NT2/D1 (cell line): ENCODE results near the gene CDCA4.
"Not testable (repeated sequence)": the region's sequence is repeated elsewhere in the genome, so short reads cannot be mapped to it uniquely, and the experiment has no call there.

ENCODE experiments used
- DNase-seq: peaks from one replicate; pipeline ENCODE4 v3.0.0-alpha.2; 2011; ENCODE audit warnings: low read depth, low spot score
- H3K27me3 ChIP-seq: 2 replicates; pipeline ENCODE4 v1.6.0; 2011; ENCODE audit warnings: mild to moderate bottlenecking; ENCODE audit not compliant: insufficient read length, insufficient read depth
- H3K36me3 ChIP-seq: 2 replicates; pipeline ENCODE4 v1.6.1; 2011; ENCODE audit warnings: mild to moderate bottlenecking, low read length, mixed read lengths; ENCODE audit not compliant: insufficient read depth, insufficient read length
- H3K4me1 ChIP-seq: 2 replicates; pipeline ENCODE4 v1.5.1; 2011; ENCODE audit not compliant: insufficient read depth, insufficient read length
- H3K4me3 ChIP-seq: 2 replicates; pipeline ENCODE4 v1.5.1; 2011; ENCODE audit warnings: low read depth; ENCODE audit not compliant: insufficient read length
- H3K9ac ChIP-seq: 2 replicates; pipeline ENCODE4 v1.6.0; 2011; ENCODE audit warnings: low read depth; ENCODE audit not compliant: insufficient read length
- H3K9me3 ChIP-seq: 2 replicates; pipeline ENCODE4 v1.5.1; 2011; ENCODE audit warnings: mild to moderate bottlenecking, low read length; ENCODE audit not compliant: insufficient read depth
- SUZ12 ChIP-seq: IDR thresholded peaks from 2 replicates; pipeline ENCODE4 v1.6.1; 2011; ENCODE audit not compliant: insufficient read length, insufficient read depth; ENCODE audit errors: extremely low read depth
- YY1 ChIP-seq: IDR thresholded peaks from 2 replicates; pipeline ENCODE4 v1.6.1; 2011; ENCODE audit not compliant: insufficient read length, insufficient read depth
- ZNF274 ChIP-seq: IDR thresholded peaks from 2 replicates; pipeline ENCODE4 v1.6.1; 2011; ENCODE audit warnings: mild to moderate bottlenecking, low read depth, low read length

CDCA4 gene

DNA sequence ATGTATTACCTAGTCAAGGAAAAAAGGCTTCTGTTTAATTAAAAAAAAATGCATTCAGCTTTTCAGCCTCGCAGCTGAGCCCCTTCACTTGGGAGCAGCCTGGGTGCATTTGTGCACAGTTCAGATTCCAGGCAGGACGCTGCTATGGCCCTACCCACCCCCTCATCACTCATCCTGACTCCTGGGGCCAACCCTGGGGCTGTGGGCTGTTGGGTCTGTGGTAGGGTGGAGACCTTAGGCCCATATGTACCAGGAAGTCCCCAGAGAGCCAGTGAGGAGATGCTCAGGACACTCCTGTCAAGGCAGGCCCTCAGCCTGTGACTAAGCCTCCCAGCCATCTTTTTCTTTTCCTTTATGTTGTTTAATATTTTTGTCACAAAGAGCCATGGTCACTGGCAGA lies 9.3 kb upstream of the CDCA4 start:
- Histone ChIP-seq H3K9ac (no peak overlapping the region), H3K9me3 (no peaks in the 10 kb centered on the region), H3K27me3 (no peaks in the 10 kb centered on the region), H3K4me1 (peaks cover 2% of the 10 kb centered on the region), H3K36me3 (no peaks in the 10 kb centered on the region), H3K4me3 (no peak overlapping the region)
- no peak for DNase-seq
- TF ChIP-seq YY1 (no peak), ZNF274 (no peak), SUZ12 (no peak)

DNA sequence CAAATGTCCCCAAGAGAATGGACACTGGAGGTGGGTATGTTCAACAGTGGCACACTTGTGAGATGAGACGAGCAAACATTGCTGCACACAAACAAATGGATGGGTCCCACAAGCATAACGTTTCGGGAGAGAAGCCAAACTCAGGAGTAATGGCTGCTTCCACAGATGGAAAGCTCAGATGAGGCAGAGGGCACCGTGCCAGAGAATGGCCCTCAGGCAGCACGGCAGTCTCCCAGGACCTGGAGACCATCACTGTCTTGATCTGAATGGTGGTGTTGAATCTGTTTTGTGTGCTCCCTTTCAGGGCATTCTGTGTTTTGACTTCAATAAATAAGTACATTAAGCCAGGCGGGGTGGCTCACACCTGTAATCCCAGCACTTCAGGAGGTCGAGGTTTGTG lies 8.5 kb upstream of the CDCA4 start:
- DNase-seq = no peak
- TF ChIP-seq SUZ12 = no peak
- Histone ChIP-seq H3K9ac (no peak overlapping the region), H3K4me1 (peaks cover under 1% of the 10 kb centered on the region), H3K4me3 (no peak overlapping the region), H3K36me3 (no peaks in the 10 kb centered on the region), H3K9me3 (no peaks in the 10 kb centered on the region), H3K27me3 (no peaks in the 10 kb centered on the region)

DNA sequence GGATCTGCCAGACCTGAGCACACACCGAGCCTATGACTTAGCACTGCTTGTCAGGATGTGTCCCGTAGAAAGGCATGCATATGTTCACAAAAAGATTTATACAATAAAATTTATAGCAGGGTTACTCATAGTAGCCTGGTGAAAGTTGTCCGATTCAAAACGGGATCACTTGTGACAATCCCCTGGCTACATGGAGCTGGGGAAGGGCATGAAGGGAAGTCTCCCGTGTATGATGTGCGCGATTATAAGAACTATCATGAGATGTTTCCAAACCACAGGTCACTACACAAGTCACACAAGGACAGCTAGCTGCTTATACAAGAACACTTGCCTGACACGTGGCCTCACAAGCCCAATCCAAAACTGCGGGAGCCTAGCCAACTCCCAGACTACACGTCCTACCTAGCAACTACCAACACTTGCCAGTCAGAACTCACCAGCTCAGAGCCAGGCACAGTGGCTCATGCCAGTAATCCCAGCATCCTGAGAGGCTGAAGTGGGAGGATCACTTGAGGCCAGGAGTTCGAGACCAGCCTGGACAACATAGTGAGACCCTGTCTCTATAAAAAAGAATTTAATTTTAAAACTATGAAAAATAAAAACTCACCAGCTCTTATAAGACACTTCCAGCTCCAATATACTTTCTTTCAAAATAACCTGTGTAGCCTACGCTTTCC lies 7.5 kb upstream of the CDCA4 start:
- Histone ChIP-seq H3K4me1 (no peaks in the 10 kb centered on the region), H3K36me3 (no peaks in the 10 kb centered on the region), H3K4me3 (no peak overlapping the region), H3K9me3 (no peaks in the 10 kb centered on the region), H3K9ac (no peak overlapping the region), H3K27me3 (no peaks in the 10 kb centered on the region)
- TF ChIP-seq YY1 = no peak
- no peak for TF ChIP-seq ZNF274
- TF ChIP-seq SUZ12 = no peak
- DNase-seq = no peak

DNA sequence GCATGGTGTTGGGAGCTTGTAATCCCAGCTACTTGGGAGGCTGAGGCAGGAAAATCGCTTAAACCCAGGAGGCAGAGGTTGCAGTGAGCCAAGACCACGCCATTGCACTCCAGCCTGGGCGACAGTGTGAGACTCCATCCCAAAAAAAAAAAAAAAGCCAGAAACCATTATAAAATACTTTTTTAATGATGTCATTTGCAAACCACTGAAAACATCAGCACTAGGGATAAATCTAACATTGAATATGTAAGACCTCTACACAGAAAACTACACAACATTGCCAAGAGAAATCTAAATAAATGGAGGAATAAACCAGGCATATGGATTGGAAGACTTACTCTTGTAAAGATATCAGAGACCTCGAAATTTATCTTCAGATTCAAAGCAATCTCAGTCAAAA lies 6.8 kb upstream of the CDCA4 start:
- H3K27me3 ChIP-seq, H3K4me1 ChIP-seq, H3K36me3 ChIP-seq, H3K9me3 ChIP-seq, H3K9ac ChIP-seq, DNase-seq, H3K4me3 ChIP-seq: not testable (repeated sequence)

DNA sequence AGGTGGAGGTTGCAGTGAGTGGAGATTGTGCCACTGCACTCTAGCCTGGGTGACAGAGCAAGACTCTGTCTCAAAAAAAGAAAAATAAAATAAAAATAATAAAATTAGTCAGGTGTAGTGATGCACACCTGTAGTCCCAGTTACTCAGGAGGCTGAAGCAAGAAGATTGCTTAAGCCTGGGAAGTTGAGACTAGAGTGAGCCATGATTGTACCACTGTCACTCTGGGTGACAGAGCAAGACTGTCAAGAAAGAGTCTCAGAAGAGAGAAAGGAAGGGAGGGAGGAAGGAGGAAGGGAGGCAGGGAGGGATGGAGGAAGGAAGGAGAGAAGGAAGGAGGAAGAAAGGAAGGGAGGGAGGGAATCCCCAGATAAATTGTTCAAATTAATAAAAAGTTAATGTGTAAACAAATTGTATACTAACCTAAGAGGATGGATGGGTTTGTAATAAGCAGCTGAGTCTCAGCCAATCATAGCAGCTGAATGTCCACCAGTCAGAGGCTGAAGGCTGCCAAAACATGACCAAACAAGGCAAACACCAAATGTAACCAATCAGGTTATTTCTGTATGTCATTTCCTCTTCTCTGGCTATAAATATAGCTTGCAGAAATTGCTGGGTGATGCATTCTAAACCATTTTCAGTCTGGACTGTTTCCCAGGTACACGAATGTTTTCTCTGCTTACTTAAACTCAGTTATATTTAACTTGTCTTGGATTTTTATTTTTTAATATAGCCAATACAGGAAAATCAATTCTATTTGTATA lies 6.1 kb upstream of the CDCA4 start:
- Histone ChIP-seq H3K9me3 (no peaks in the 10 kb centered on the region), H3K27me3 (no peaks in the 10 kb centered on the region), H3K4me1 (no peaks in the 10 kb centered on the region), H3K36me3 (peaks cover 4% of the 10 kb centered on the region), H3K9ac (no peak overlapping the region), H3K4me3 (no peak overlapping the region)
- no peak for DNase-seq
- no peak for TF ChIP-seq SUZ12
- TF ChIP-seq YY1 = no peak
- no peak for TF ChIP-seq ZNF274

DNA sequence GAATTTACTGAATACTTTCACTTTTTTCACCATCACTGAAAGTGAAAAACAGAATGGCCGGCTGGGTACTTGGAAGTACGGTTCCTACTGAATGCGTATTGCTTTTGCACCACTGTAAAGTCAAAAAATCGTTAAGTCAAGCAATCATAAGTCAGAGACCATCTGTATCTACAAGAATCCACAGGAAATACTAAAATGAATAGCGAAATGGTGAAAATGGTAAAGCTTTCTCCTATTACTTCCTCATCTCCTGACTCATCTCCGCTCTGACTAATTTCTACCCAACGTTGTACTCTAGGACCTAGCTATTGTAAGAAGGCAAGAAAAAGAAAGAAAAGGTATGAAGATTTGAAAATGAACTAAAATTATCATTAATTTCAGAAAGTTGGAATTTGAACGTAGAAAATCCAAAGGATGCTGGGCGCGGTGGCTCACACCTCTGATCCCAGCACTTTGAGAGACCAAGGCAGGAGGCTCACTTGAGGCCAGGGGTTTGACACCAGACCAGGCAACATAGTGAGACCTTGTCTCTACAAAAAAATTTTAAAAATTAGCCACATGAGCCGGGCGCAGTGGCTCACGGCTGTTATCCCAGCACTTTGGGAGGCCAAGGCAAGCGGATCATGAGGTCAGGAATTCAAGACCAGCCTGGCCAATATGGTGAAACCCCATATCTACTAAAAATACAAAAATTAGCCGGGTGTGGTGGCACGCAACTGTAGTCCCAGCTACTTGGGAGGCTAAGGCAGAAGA lies 5.3 kb upstream of the CDCA4 start:
- Histone ChIP-seq H3K27me3 (no peaks in the 10 kb centered on the region), H3K4me1 (no peaks in the 10 kb centered on the region), H3K9ac (no peak overlapping the region), H3K4me3 (no peak overlapping the region), H3K9me3 (no peaks in the 10 kb centered on the region), H3K36me3 (peaks cover 4% of the 10 kb centered on the region)
- no peak for DNase-seq
- TF ChIP-seq SUZ12 = no peak
- TF ChIP-seq YY1 = no peak
- TF ChIP-seq ZNF274 = no peak

DNA sequence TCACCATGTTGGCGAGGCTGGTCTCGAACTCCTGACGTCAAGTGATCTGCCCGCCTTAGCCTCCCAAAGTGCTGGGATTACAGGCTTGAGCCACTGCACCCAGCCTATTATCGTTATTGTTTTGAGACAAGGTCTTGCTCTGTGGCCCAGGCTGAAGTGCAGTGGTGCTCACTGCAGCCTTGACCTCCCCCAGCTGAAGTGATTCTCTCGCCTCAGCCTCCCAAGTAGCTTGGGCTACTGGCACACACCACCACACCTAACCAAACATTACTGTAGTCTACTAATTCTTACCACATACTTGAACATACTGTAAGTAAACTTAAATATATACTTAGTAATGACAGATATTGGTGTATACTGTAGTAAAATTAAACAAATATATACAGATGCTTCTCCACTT lies 4.5 kb upstream of the CDCA4 start:
- no peak for DNase-seq
- H3K27me3 ChIP-seq = no peaks in the 10 kb centered on the region
- no peaks in the 10 kb centered on the region for H3K4me1 ChIP-seq
- peaks cover 4% of the 10 kb centered on the region for H3K36me3 ChIP-seq
- no peak overlapping the region for H3K9ac ChIP-seq
- no peaks in the 10 kb centered on the region for H3K9me3 ChIP-seq
- H3K4me3 ChIP-seq = no peak overlapping the region
- TF ChIP-seq ZNF274 (no peak), SUZ12 (no peak), YY1 (no peak)
